ENCODE data around the gene FZD10.

The FZD10 gene

DNA sequence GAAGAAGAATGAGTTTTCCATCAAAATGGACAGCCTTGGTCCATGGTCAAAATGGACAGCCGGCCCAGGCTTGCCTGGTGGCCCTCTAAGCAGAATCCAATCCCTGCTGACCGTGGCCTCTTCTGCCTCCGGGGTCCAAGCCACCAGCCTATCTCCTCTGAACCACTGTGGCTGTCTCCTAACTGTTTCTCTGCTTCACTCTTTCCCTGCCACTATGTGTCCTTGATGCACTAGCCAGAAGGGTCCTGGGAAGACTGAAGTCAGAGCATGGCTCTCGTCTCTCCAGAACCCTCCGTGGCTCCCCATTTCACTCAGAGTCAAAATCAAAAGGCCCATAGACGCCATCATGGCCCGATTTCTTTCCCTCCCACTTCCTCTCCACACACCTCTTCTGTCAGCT lies 8.5 kb upstream of the FZD10 start:
- in situ Hi-C loops (cut with MboI; ENCODE audit: low sequenced_read_pairs), result no loop called here

DNA sequence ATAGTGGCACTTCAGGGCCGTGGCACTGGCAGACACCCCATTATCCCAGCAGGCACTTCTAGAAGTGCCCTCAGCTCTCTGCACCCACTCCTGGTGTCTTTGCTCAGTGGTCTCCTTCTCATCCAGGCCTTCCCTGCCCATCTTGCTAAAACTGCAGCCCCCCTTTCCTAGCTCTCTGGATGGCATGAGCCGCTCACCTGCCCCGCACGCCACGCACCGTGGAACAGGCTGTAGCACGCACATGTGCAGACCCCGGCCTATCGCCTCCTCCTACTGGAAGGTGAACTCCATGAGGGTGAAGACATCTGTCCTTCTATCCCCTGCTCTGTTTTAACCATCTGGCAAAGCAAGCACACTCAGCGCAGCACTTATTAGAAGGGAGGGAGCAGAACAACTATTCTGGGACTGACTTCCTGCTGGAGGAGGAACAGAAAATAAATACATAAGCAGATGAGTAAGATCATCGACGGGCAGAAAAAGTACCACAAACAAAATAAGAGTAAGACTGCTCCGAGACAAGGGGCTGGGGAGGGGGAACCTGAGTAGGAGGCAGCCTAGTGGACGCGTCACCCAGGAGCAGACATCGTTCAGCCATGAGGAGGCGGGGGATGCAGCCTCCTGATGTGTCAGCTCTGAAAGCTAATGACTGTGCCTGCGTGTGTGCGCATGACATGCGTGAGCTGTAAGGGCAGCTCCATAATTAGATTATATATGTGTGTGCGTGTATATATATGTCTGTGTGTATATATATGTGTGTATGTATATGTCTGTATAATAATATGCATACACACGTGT lies 7.8 kb upstream of the FZD10 start:
- in situ Hi-C loops (cut with MboI; ENCODE audit: low sequenced_read_pairs), result no loop called here

DNA sequence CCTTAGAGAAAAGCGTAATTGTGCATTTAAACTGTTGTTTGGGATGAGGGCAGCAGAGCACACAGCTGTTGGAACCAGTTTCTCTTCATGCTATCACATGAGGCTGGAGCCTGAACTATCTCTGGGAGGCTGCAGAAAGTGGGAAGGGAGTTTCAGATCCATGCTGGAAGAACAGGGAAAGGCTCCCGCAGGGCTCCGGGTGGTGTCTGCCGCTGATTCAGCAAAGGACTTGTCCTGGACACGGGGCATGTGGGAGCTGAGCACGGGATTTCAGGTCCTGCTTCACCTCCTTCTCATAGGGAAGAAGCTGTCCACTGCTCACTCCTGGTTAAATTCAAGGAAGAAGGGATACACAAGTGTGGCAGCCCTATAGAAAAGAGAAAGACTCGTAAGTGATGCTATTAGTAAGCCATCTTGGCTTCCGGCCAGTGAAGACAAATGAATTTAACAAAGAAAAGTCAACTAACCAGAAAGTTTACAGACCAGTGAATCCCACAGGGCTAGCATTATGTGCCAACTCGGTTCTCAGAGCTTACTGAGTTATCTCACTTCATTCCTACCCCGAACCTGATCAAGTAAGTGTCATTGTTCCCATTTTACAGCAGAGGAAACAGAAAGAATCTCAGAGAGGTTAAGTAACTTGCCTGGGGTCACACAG lies 6.7 kb upstream of the FZD10 start:
- in situ Hi-C loops (cut with MboI; ENCODE audit: low sequenced_read_pairs), result no loop called here

DNA sequence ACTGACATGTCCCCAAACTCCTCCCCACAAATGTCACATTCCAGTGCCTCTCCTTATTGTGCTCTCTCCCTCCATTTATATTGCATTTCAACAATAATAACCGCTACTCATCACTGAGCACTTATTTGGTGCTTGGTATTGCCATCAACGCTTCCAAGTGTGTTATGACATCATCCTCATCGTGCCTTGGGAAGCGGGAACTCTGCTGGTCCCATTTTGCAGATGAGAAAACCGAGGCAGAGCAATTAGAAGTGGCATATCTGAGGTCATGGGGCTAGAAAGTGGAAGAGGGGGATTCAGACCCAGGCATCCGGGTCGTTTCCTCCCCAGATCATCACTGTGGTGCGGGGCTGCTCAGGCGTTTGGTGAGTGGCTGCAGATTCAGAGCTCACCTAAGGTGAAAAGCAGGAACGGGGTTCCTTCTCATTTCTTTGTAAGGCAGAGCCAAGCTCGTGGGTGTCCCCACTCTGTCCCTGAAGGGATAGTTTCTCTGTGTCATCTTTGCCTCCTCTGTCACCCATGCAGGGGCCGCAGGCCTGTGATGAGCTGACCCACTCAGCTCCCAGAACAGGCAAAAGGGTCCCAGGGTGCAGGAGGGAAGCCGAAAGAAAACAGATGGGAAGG lies 5.5 kb upstream of the FZD10 start:
- in situ Hi-C loops (cut with MboI; ENCODE audit: low sequenced_read_pairs), result no loop called here

GRCh38 chr12:130157998-130158753 lies 4.1 kb upstream of the FZD10 start:
- in situ Hi-C loops (cut with MboI; ENCODE audit: low sequenced_read_pairs), result no loop called here

GRCh38 chr12:130158754-130159059 lies 3.6 kb upstream of the FZD10 start:
- in situ Hi-C loops (cut with MboI; ENCODE audit: low sequenced_read_pairs), result no loop called here

GRCh38 chr12:130160306-130160705 lies 2.0 kb upstream of the FZD10 start:
- in situ Hi-C loops (cut with MboI; ENCODE audit: low sequenced_read_pairs), result no loop called here

DNA sequence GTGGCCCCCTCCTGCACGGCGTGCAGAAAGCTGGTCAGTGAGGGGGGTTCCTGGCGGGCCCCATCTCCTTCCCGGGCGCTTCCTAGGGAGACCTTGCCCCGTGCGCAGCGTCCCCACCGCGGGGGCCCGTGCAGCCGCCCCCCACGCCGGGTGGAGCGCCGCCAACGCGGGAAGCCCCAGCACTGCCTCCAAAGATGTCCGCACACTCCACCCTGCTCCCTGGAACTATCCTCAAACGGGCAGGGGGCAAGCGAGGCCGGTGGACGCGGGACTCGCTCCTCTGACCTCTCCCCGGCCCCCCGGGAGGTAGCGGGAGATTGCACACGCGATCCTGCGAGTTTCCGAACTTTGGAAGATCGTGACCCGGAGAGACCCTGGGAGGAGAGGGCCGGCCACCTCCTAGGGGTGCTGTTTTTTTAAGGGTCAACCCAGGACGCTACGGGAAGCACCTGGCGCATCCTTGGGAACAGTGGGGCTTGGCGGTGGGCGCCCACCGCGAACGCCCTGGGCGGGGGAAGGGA lies 1.5 kb upstream of the FZD10 start:
- in situ Hi-C loops (cut with MboI; ENCODE audit: low sequenced_read_pairs), result no loop called here

GRCh38 chr12:130161261-130162243 lies 712 bp upstream of the FZD10 start:
- in situ Hi-C loops (cut with MboI; ENCODE audit: low sequenced_read_pairs), result no loop called here

GRCh38 chr12:130162745-130163460 lies 639 bp downstream of the FZD10 start:
- in situ Hi-C loops (cut with MboI; ENCODE audit: low sequenced_read_pairs), result no loop called here

DNA sequence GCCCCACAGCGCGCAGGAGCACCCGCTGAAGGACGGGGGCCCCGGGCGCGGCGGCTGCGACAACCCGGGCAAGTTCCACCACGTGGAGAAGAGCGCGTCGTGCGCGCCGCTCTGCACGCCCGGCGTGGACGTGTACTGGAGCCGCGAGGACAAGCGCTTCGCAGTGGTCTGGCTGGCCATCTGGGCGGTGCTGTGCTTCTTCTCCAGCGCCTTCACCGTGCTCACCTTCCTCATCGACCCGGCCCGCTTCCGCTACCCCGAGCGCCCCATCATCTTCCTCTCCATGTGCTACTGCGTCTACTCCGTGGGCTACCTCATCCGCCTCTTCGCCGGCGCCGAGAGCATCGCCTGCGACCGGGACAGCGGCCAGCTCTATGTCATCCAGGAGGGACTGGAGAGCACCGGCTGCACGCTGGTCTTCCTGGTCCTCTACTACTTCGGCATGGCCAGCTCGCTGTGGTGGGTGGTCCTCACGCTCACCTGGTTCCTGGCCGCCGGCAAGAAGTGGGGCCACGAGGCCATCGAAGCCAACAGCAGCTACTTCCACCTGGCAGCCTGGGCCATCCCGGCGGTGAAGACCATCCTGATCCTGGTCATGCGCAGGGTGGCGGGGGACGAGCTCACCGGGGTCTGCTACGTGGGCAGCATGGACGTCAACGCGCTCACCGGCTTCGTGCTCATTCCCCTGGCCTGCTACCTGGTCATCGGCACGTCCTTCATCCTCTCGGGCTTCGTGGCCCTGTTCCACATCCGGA lies 1.4 kb downstream of the FZD10 start:
- in situ Hi-C loops (cut with MboI; ENCODE audit: low sequenced_read_pairs), result no loop called here

DNA sequence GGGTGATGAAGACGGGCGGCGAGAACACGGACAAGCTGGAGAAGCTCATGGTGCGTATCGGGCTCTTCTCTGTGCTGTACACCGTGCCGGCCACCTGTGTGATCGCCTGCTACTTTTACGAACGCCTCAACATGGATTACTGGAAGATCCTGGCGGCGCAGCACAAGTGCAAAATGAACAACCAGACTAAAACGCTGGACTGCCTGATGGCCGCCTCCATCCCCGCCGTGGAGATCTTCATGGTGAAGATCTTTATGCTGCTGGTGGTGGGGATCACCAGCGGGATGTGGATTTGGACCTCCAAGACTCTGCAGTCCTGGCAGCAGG lies 1.9 kb downstream of the FZD10 start:
- in situ Hi-C loops (cut with MboI; ENCODE audit: low sequenced_read_pairs), result no loop called here

GRCh38 chr12:130164936-130165335 lies 2.7 kb downstream of the FZD10 start:
- in situ Hi-C loops (cut with MboI; ENCODE audit: low sequenced_read_pairs), result no loop called here

DNA sequence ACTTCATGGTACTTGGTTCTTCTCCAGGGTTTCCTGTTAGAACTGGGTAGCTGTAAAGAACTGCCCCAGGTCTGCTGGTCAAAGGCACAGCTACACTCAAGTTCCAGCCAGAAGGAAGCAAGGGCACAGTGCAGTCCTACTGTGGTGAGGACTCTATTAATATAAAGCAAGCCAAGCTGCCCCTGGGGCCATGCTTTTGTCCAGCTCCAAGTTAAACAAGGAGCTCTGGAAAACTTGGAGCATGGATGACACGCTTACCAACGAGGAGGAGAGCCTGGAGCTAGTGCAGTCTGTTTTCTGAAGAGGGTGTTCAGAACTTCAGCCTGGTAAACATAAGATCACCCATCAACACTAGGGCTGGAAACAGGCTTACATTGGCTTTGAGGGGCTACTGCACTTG lies 4.0 kb downstream of the FZD10 start:
- in situ Hi-C loops (cut with MboI; ENCODE audit: low sequenced_read_pairs), result no loop called here

- in situ Hi-C loops (cut with MboI; ENCODE audit: low sequenced_read_pairs), result no loop called here
Measured at GRCh38 chr12:130167537-130167936, 5.3 kb downstream of the FZD10 start.

DNA sequence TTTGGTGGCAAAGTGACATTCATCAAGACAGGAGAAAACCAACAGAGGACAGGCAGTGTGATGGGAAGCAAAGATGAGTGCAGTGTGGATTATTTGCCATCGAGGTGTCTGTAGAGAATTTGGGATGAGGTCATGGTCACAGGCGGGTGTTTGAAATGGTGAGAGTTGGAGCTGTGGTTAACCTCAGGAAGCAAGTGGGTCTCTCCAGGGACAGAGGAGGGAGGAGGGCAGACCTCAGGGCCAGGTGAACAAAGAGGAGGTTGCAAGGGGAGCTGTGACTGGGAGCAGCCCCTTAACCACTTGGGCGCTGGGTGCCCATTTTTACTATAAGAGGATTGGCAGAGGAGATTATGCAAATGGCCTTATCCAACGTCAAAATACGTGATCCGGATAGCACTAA lies 7.0 kb downstream of the FZD10 start:
- in situ Hi-C loops (cut with MboI; ENCODE audit: low sequenced_read_pairs), result no loop called here

DNA sequence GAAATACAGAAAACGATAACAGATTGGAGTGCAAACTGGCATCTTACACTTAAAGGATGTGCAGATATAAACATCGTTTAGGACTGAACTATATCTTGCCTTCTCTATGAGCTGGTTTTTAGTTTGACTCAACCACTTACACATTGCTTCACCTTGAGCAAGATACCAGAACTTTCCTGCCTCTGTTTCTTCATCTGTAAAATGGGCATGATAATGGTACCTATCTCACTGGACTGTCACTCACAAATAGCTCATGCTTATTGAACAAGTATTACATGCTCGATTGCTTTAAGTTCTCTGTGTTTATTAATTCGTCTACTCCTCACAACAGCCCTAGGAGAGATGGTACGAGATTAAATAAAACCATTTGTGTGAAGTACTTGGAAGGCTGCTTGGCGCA lies 7.7 kb downstream of the FZD10 start:
- in situ Hi-C loops (cut with MboI; ENCODE audit: low sequenced_read_pairs), result no loop called here

GRCh38 chr12:130170611-130171010 lies 8.3 kb downstream of the FZD10 start:
- in situ Hi-C loops (cut with MboI; ENCODE audit: low sequenced_read_pairs), result no loop called here

DNA sequence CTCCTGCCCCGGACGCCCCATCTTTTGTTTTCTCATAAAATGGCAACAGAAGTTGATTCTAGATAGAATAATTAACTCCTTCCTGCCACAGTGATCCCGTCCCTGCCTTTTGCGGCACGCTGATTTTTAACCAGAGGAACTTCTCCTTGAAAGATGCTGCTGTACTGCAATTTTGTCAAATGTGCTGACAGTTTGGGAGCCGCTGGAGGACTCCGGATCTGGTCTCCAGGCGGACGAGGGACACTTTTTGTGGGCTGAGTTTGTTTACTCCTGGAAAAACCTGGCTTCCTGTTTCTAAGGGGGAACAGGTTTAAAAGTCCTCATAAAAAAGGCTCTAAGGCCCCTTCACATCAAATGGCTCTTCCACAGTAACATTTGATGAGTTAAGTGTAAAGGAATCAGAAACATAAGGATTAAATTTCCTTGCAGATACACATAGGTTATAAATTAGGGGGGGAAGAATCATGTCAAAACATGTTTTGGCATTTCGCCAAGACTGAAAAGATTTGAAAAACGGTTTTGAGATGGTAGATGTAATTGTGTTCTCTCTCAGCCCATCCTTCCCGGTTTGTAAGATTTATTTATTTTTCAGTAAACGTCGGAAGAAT lies 15.5 kb downstream of the FZD10 start:
- in situ Hi-C loops (cut with MboI; ENCODE audit: low sequenced_read_pairs), result no loop called here
